IMR-90 (cell line): ENCODE results near the gene LINGO4. TPM values are rescaled to one million over a fixed set of nuclear protein-coding genes. Genes with fewer than 3 reads are reported as not detected.

ENCODE experiments used
- ATAC-seq: fragments of 200-7000 bp; cut with Tn5 transposase; 2 replicates; pipeline ENCODE4 v1.9.1; 2020; ENCODE audit warnings: low read depth, mild to moderate bottlenecking, moderate library complexity
- BruUV-seq: library from RNA; stranded (reverse); fragments of 400-500 nt; replicated peaks from 2 replicates; lab custom pipeline; 2021; lab: Mats Ljungman, UMichigan
- CTCF ChIA-PET: fragments of 300-600 bp; formaldehyde crosslinking; extraction: SDS; loops from one replicate; lab custom pipeline; 2021; ENCODE audit warnings: antibody characterized with exemption; lab: Yijun Ruan, JAX
- POLR2A ChIA-PET: fragments of 300-600 bp; sonication (Branson Sonifier 250); formaldehyde crosslinking; loops from one replicate; lab custom pipeline; 2022; ENCODE audit warnings: antibody characterized with exemption; ENCODE audit not compliant: unreplicated experiment; lab: Charles Lee
- DNase-seq: peaks from one replicate; pipeline ENCODE4 v3.0.0; 2013
- H2AFZ ChIP-seq: replicated peaks from 2 replicates; pipeline ENCODE3; 2013; ENCODE audit warnings: low read length, mild to moderate bottlenecking; ENCODE audit not compliant: poor library complexity
- H2AK5ac ChIP-seq: 2 replicates; pipeline ENCODE4 v1.6.1; 2013; ENCODE audit warnings: low read depth, low read length, inconsistent platforms
- H2AK9ac ChIP-seq: replicated peaks from 2 replicates; pipeline ENCODE3; 2013; ENCODE audit warnings: mild to moderate bottlenecking, low read depth, low read length, moderate library complexity; ENCODE audit not compliant: poor library complexity
- H2BK120ac ChIP-seq: 2 replicates; pipeline ENCODE4 v1.6.1; 2013; ENCODE audit warnings: low read depth, low read length, inconsistent platforms
- H2BK15ac ChIP-seq: 3 replicates; pipeline ENCODE4 v1.6.1; 2013; ENCODE audit warnings: low read depth, low read length, inconsistent platforms
- H2BK20ac ChIP-seq: 2 replicates; pipeline ENCODE4 v1.6.1; 2013; ENCODE audit warnings: low read depth, mild to moderate bottlenecking, inconsistent platforms, low read length, moderate library complexity
- H2BK5ac ChIP-seq: 2 replicates; pipeline ENCODE4 v1.6.1; 2013; ENCODE audit warnings: mild to moderate bottlenecking, low read depth, low read length, inconsistent platforms; ENCODE audit not compliant: poor library complexity, severe bottlenecking
- H3K14ac ChIP-seq: replicated peaks from 2 replicates; pipeline ENCODE4 v1.6.1; 2013; ENCODE audit warnings: low read depth, low read length, inconsistent platforms
- H3K18ac ChIP-seq: 2 replicates; pipeline ENCODE4 v1.6.1; 2013; ENCODE audit warnings: low read depth, low read length, control low read depth
- H3K23ac ChIP-seq: 2 replicates; pipeline ENCODE4 v1.6.1; 2013; ENCODE audit warnings: low read depth, low read length, inconsistent platforms
- H3K27ac ChIP-seq: 2 replicates; pipeline ENCODE4 v1.5.1; 2013; ENCODE audit warnings: mild to moderate bottlenecking, control low read depth, low read length; ENCODE audit not compliant: insufficient read depth
- H3K27me3 ChIP-seq: 2 replicates; pipeline ENCODE4 v1.6.1; 2013; ENCODE audit warnings: low read length; ENCODE audit not compliant: control insufficient read depth, insufficient read depth
- H3K36me3 ChIP-seq: 2 replicates; pipeline ENCODE4 v1.6.1; 2013; ENCODE audit warnings: low read length, mixed read lengths; ENCODE audit not compliant: control insufficient read depth, insufficient read depth
- H3K4ac ChIP-seq: 2 replicates; pipeline ENCODE4 v1.6.1; 2013; ENCODE audit warnings: low read depth, low read length, inconsistent platforms
- H3K4me1 ChIP-seq: 2 replicates; pipeline ENCODE4 v1.6.1; 2013; ENCODE audit warnings: low read length, mixed read lengths; ENCODE audit not compliant: control insufficient read depth, insufficient read depth
- H3K4me2 ChIP-seq: 2 replicates; pipeline ENCODE4 v1.6.1; 2013; ENCODE audit warnings: low read depth, mild to moderate bottlenecking, control low read depth, low read length, moderate library complexity
- H3K4me3 ChIP-seq: 2 replicates; pipeline ENCODE4 v1.5.1; 2013; ENCODE audit warnings: low read depth, mild to moderate bottlenecking, control low read depth, low read length, moderate library complexity; ENCODE audit not compliant: insufficient read depth
- H3K56ac ChIP-seq: 2 replicates; pipeline ENCODE4 v1.6.1; 2013; ENCODE audit warnings: low read length, inconsistent platforms; ENCODE audit not compliant: insufficient read depth; ENCODE audit errors: extremely low read depth
- H3K79me1 ChIP-seq, 2 experiments: 2 replicates each; pipeline ENCODE4 v1.6.1; 2013; ENCODE audit warnings: low read length in 2 of 2, inconsistent platforms in 1 of 2, low read depth in 1 of 2
- H3K9ac ChIP-seq: 2 replicates; pipeline ENCODE4 v1.6.1; 2013; ENCODE audit warnings: low read depth, low read length, control low read depth
- H3K9me1 ChIP-seq: 2 replicates; pipeline ENCODE4 v1.6.1; 2013; ENCODE audit warnings: low read length, inconsistent platforms; ENCODE audit not compliant: insufficient read depth
- H3K9me3 ChIP-seq: 2 replicates; pipeline ENCODE4 v1.6.1; 2013; ENCODE audit warnings: low read length; ENCODE audit not compliant: control insufficient read depth, insufficient read depth
- H4K20me1 ChIP-seq: 2 replicates; pipeline ENCODE4 v1.6.1; 2013; ENCODE audit warnings: low read length, inconsistent platforms; ENCODE audit not compliant: insufficient read depth
- H4K5ac ChIP-seq: 2 replicates; pipeline ENCODE4 v1.6.1; 2013; ENCODE audit warnings: mild to moderate bottlenecking, low read depth, low read length, control low read depth
- H4K8ac ChIP-seq, 2 experiments: 2 replicates each; pipeline ENCODE4 v1.6.1; 2013; ENCODE audit warnings: low read depth in 2 of 2, low read length in 2 of 2, control low read depth in 1 of 2, inconsistent platforms in 1 of 2
- H4K91ac ChIP-seq: 2 replicates; pipeline ENCODE4 v1.6.1; 2013; ENCODE audit warnings: low read depth, low read length, inconsistent platforms; ENCODE audit not compliant: insufficient read depth
- CEBPB ChIP-seq: IDR thresholded peaks from 2 replicates; pipeline ENCODE4 v1.6.1; 2012; ENCODE audit warnings: low read depth, low read length, improper control_type of control experiment
- NFE2L2 ChIP-seq: fragments of 150-350 bp; IDR thresholded peaks from 2 replicates; pipeline ENCODE4 v1.6.1; 2016; ENCODE audit warnings: low read depth, mild to moderate bottlenecking, low read length
- WGBS, 2 experiments: methylation state at CpG; one replicate each; pipeline versions ENCODE4 v1.1.5 to v1.1.7; 2013; ENCODE audit warnings: missing lambda C conversion rate in 2 of 2; ENCODE audit not compliant: insufficient read length in 1 of 2; ENCODE audit errors: extremely low coverage in 2 of 2; 5-methylcytosine and 5-hydroxymethylcytosine counted together
- dilution Hi-C: fragments of 300-500 bp; cut with HindIII; formaldehyde crosslinking; loops from one replicate; pipeline ENCODE4 v1.14.3; 2018; ENCODE audit warnings: low sequenced_read_pairs; ENCODE audit not compliant: unreplicated experiment
- in situ Hi-C: fragments of 300-500 bp; cut with MboI; formaldehyde crosslinking; loops from 3 replicates; pipeline ENCODE4 v1.14.3; 2019; ENCODE audit warnings: low sequenced_read_pairs, inconsistent platforms, mixed read lengths
- intact Hi-C: fragments of 100-400 bp; cut with micrococcal nuclease; formaldehyde crosslinking; loops from 2 replicates; pipeline ENCODE4 v1.10.0; 2022
- polyA plus RNA-seq, 3 experiments: library from polyadenylated mRNA; depleted of rRNA; stranded (reverse); fragments of >200 nt; gene quantifications; 2 replicates each; pipeline ENCODE4 v1.2.3, GENCODE V29; 2012; ENCODE audit warnings: low replicate concordance in 1 of 3
- total RNA-seq: library from RNA; depleted of rRNA; stranded (reverse); fragments of >200 nt; gene quantifications from 2 replicates; pipeline ENCODE4 v1.2.3, GENCODE V29; 2012

LINGO4 gene
- total and polyA plus RNA-seq, 2 of the 4 experiments (the other 2 are of a cell fraction): not detected

DNA sequence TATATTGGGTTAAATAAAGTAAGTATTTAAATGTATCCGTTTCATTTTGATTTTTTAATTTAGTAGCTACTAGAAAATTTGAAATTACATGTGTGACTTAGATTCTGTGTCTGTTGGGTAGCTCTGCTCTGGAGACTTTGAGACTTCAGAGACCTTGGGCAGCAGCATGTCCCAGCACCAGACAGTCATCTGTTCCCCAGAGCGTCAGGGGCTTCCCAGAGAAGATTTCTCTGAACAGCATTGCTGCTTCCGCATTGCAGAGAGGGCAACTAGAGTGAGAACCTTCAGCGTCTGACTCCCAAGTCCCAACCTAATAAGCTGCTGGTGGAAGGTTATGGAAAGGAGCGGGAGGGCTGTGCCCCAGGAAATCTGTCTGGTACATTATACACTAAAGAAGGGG is 6.6 kb downstream of the LINGO4 start:
- H3K56ac ChIP-seq: no peak overlapping the region
- H4K20me1 ChIP-seq: no peaks in the 10 kb centered on the region
- no peak overlapping the region for H4K5ac ChIP-seq
- H3K79me1 ChIP-seq: no peaks in the 10 kb centered on the region
- no peak overlapping the region for H3K9ac ChIP-seq
- TF ChIP-seq NFE2L2 (no peak), CEBPB (no peak)
- H3K23ac ChIP-seq: no peak overlapping the region
- H2BK20ac ChIP-seq: no peak overlapping the region
- no peak overlapping the region for H2BK120ac ChIP-seq
- no peak overlapping the region for H3K27ac ChIP-seq
- H2BK15ac ChIP-seq: no peak overlapping the region
- CTCF ChIA-PET: no interaction called here
- H3K36me3 ChIP-seq: no peaks in the 10 kb centered on the region
- H2BK5ac ChIP-seq: no peak overlapping the region
- H3K18ac ChIP-seq: no peak overlapping the region
- in situ Hi-C loops (no loop called here), intact Hi-C loops (no loop called here), dilution Hi-C loops (loop anchor here (25.0 kb wide), 1 partner anchor 89 kb away; no protein-coding TSS in a partner anchor)
- no peak overlapping the region for H3K4ac ChIP-seq
- BruUV-seq: no TSS peak
- H3K4me3 ChIP-seq: no peak overlapping the region
- H3K4me2 ChIP-seq: no peak overlapping the region
- peaks cover 65% of the 10 kb centered on the region for H3K27me3 ChIP-seq
- no peaks in the 10 kb centered on the region for H3K4me1 ChIP-seq
- H4K8ac ChIP-seq: no peak overlapping the region
- H3K9me1 ChIP-seq: no peaks in the 10 kb centered on the region
- no peak overlapping the region for H2AK5ac ChIP-seq
- WGBS, 2 experiments: no CpG with 5 or more reads among the region's 5 CpGs
- DNase-seq (no peak), ATAC-seq (no peak)
- H3K14ac ChIP-seq: no peak overlapping the region
- H2AK9ac ChIP-seq: no peak overlapping the region
- POLR2A ChIA-PET: no interaction called here
- H3K9me3 ChIP-seq: no peaks in the 10 kb centered on the region
- no peak overlapping the region for H4K91ac ChIP-seq
- no peak overlapping the region for H2AFZ ChIP-seq
